ENCODE results near the gene AKR1D1.

- TF ChIP-seq ARNT (IDR thresholded peaks at IDR 0.05) (no peak), CTBP1 (IDR thresholded peaks at IDR 0.05; ENCODE audit: borderline replicate concordance) (no peak), BHLHE40 (IDR thresholded peaks at IDR 0.05; ENCODE audit: borderline replicate concordance) (no peak), NFRKB (IDR thresholded peaks at IDR 0.05) (no peak), FOXM1 (IDR thresholded peaks at IDR 0.05; ENCODE audit: borderline replicate concordance) (no peak), HDGF (IDR thresholded peaks at IDR 0.05; ENCODE audit: borderline replicate concordance) (no peak), ELF4 (IDR thresholded peaks at IDR 0.05) (no peak), TARDBP (IDR thresholded peaks at IDR 0.05) (no peak), PKNOX1 (IDR thresholded peaks at IDR 0.05) (no peak)
These were observed 68.7 kb downstream of the AKR1D1 start for GRCh38 chr7:138144958-138145357.
